Panc1 (cell line): ENCODE results near the gene ZNF451. TPM values are rescaled to one million over a fixed set of nuclear protein-coding genes. Genes with fewer than 3 reads are reported as not detected.
"Not testable (repeated sequence)": the region's sequence is repeated elsewhere in the genome, so short reads cannot be mapped to it uniquely, and the experiment has no call there.

Experiments used
- ATAC-seq: fragments of 200-7000 bp; cut with Tn5 transposase; 2 replicates; pipeline ENCODE4 v1.9.1; 2020; ENCODE audit warnings: mild to moderate bottlenecking, moderate library complexity
- BruUV-seq: library from RNA; stranded (reverse); fragments of 400-500 nt; replicated peaks from 2 replicates; lab custom pipeline; 2021; lab: Mats Ljungman, UMichigan
- CTCF ChIA-PET: fragments of 300-600 bp; sonication (Branson Sonifier 250); formaldehyde crosslinking; loops from one replicate; lab custom pipeline; 2022; ENCODE audit warnings: antibody characterized with exemption; lab: Charles Lee
- POLR2A ChIA-PET: fragments of 300-600 bp; sonication (Branson Sonifier 250); formaldehyde crosslinking; loops from one replicate; lab custom pipeline; 2022; ENCODE audit warnings: antibody characterized with exemption; lab: Charles Lee
- DNase-seq: peaks from one replicate; pipeline ENCODE4 v3.0.0-alpha.2; 2010; ENCODE audit warnings: low read depth, low spot score
- H3K27ac ChIP-seq: 2 replicates; pipeline ENCODE4 v1.5.1; 2011; ENCODE audit warnings: mild to moderate bottlenecking, low read length, inconsistent platforms
- H3K27me3 ChIP-seq: fragments of 200-500 bp; sonication (Bioruptor generic); 2 replicates; pipeline ENCODE4 v1.6.0; 2014; ENCODE audit warnings: low read length, inconsistent platforms; ENCODE audit not compliant: control insufficient read depth, insufficient read depth
- H3K36me3 ChIP-seq: fragments of 200-500 bp; sonication (Bioruptor generic); 2 replicates; pipeline ENCODE4 v1.5.1; 2014; ENCODE audit warnings: inconsistent platforms, mild to moderate bottlenecking, low read length, moderate library complexity; ENCODE audit not compliant: control insufficient read depth, insufficient read depth
- H3K4me1 ChIP-seq: 2 replicates; pipeline ENCODE4 v1.5.1; 2011; ENCODE audit warnings: inconsistent platforms, mild to moderate bottlenecking, low read length, moderate library complexity; ENCODE audit not compliant: control insufficient read depth, insufficient read depth
- H3K4me3 ChIP-seq, 2 experiments: 2 replicates each; pipeline ENCODE4 v1.5.1; 2011 to 2012; ENCODE audit warnings: low read depth in 2 of 2, low read length in 2 of 2, mild to moderate bottlenecking in 2 of 2, inconsistent platforms in 1 of 2, moderate library complexity in 1 of 2
- H3K9me3 ChIP-seq: fragments of 200-500 bp; sonication (Bioruptor generic); 2 replicates; pipeline ENCODE4 v1.5.1; 2014; ENCODE audit warnings: low read depth, mild to moderate bottlenecking, inconsistent platforms, low read length, moderate library complexity; ENCODE audit not compliant: control insufficient read depth, insufficient read depth
- CTCF ChIP-seq: fragments of 450-650 bp; IDR thresholded peaks from 2 replicates; pipeline ENCODE4 v1.5.1; 2017; ENCODE audit warnings: mild to moderate bottlenecking
- POLR2AphosphoS5 ChIP-seq: IDR thresholded peaks from 2 replicates; pipeline ENCODE4 v1.6.1; 2012; ENCODE audit warnings: mild to moderate bottlenecking, low read depth, low read length, moderate library complexity
- REST ChIP-seq, 2 experiments: IDR thresholded peaks; 2 replicates each; pipeline ENCODE4 v1.6.1; 2011 to 2012; ENCODE audit warnings: low read depth in 2 of 2, control low read depth in 1 of 2, low read length in 1 of 2, mild to moderate bottlenecking in 1 of 2, moderate library complexity in 1 of 2; ENCODE audit not compliant: insufficient read depth in 1 of 2
- SIN3A ChIP-seq: IDR thresholded peaks from 2 replicates; pipeline ENCODE4 v1.6.1; 2012; ENCODE audit warnings: low read depth, mild to moderate bottlenecking, low read length, moderate library complexity, borderline replicate concordance; ENCODE audit not compliant: insufficient read depth
- TCF7L2 ChIP-seq: IDR thresholded peaks from 2 replicates; pipeline ENCODE4 v1.6.1; 2011; ENCODE audit warnings: mild to moderate bottlenecking, low read depth, low read length, inconsistent platforms
- in situ Hi-C: cut with HindIII; loops from 2 replicates; pipeline ENCODE4 v1.10.0; 2016; ENCODE audit warnings: low sequenced_read_pairs, low pct_unique_long_range_greater_than_20kb
- intact Hi-C: fragments of 100-400 bp; cut with micrococcal nuclease; formaldehyde crosslinking; loops from one replicate; pipeline ENCODE4 v1.10.0; 2022; ENCODE audit not compliant: unreplicated experiment
- total RNA-seq: library from RNA; stranded (reverse); gene quantifications from one replicate; pipeline ENCODE4 v1.2.1, GENCODE V29; 2021; ENCODE audit not compliant: unreplicated experiment

The ZNF451 gene
- total RNA-seq, 1 experiment from 2014 or later, result 71.1 TPM

GRCh38 chr6:57089265-57089664 lies 723 bp upstream of the ZNF451 start:
- H3K4me1 ChIP-seq, result peaks cover 24% of the 10 kb centered on the region
- H3K27ac ChIP-seq, result peak overlapping the region; percentile 82
- DNase-seq (no peak), ATAC-seq (no peak)
- BruUV-seq, result no TSS peak
- ChIA-PET CTCF (no interaction called here), POLR2A (interaction anchor here (0.7 to 0.8 kb wide), 2 partner anchors 11 to 22 kb away, joined by 4 to 5 read pairs; no protein-coding TSS in a partner anchor)
- no peak for TF ChIP-seq TCF7L2
- TF ChIP-seq CTCF, result no peak
- no peak for TF ChIP-seq REST (IDR thresholded peaks at IDR 0.05; ENCODE audit: insufficient read depth in 1 of 2, low read depth in 2 of 2, low read length in 1 of 2)
- no peak for TF ChIP-seq SIN3A
- TF ChIP-seq POLR2AphosphoS5, result no peak
- H3K27me3 ChIP-seq, result no peaks in the 10 kb centered on the region
- intact Hi-C loops, result no loop called here
- H3K36me3 ChIP-seq, result peaks cover 11% of the 10 kb centered on the region; the same call in 1 of the 2 replicates
- in situ Hi-C loops, result no loop called here
- no peaks in the 10 kb centered on the region for H3K9me3 ChIP-seq
- peak overlapping the region; percentile 47 to 74 for H3K4me3 ChIP-seq

- in situ Hi-C loops, BruUV-seq, intact Hi-C loops, POLR2A ChIA-PET, H3K9me3 ChIP-seq, H3K27me3 ChIP-seq, CTCF ChIA-PET, H3K27ac ChIP-seq, DNase-seq: not testable (repeated sequence)
- Histone ChIP-seq H3K4me3 (peak overlapping the region in 1 of 2 experiments; percentile 47; a peak in 2 of 4 replicates), H3K36me3 (peaks cover 14% of the 10 kb centered on the region; the same call in 1 of the 2 replicates), H3K4me1 (peaks cover 24% of the 10 kb centered on the region)
- ATAC-seq, result peak; percentile 32
Measured at GRCh38 chr6:57090458-57091067, 575 bp downstream of the ZNF451 start.

GRCh38 chr6:57091375-57091774 lies 1.4 kb downstream of the ZNF451 start:
- peaks cover 14% of the 10 kb centered on the region; the same call in 1 of the 2 replicates for H3K36me3 ChIP-seq
- intact Hi-C loops, H3K9me3 ChIP-seq, in situ Hi-C loops, POLR2A ChIA-PET, BruUV-seq, DNase-seq, ATAC-seq, CTCF ChIA-PET, H3K27me3 ChIP-seq: not testable (repeated sequence)
- peak overlapping the region; percentile 31; the same call in 1 of the 2 replicates for H3K27ac ChIP-seq
- H3K4me3 ChIP-seq, result peak overlapping the region; percentile 13 to 15; a peak in 3 of 4 replicates
- peaks cover 24% of the 10 kb centered on the region for H3K4me1 ChIP-seq
